Smooth muscle cell (in vitro differentiated cells): ENCODE data around the gene DIAPH1. TPM values are rescaled to one million over a fixed set of nuclear protein-coding genes. Genes with fewer than 3 reads are reported as not detected.
A peak's percentile ranks its signal among the peaks of the same experiment; 100 is the strongest.

Experiments
- DNase-seq: peaks from one replicate; lab custom pipeline; 2025; ENCODE audit not compliant: unreplicated experiment; lab: John Stamatoyannopoulos, UW
- H2AFZ ChIP-seq: fragments of 200-600 bp; sonication (generic); 2 replicates; pipeline ENCODE4 v1.6.0; 2016; ENCODE audit warnings: antibody characterized with exemption, low read depth, mild to moderate bottlenecking
- H3F3A ChIP-seq: fragments of 200-600 bp; sonication (generic); 2 replicates; pipeline ENCODE4 v1.6.0; 2017; ENCODE audit warnings: antibody characterized with exemption, low read depth
- H3K27ac ChIP-seq: fragments of 200-600 bp; sonication (generic); 2 replicates; pipeline ENCODE4 v1.5.1; 2016; ENCODE audit warnings: low read depth, mild to moderate bottlenecking
- H3K27me3 ChIP-seq: fragments of 200-600 bp; sonication (generic); 2 replicates; pipeline ENCODE4 v1.6.1; 2016; ENCODE audit warnings: low read depth, mild to moderate bottlenecking
- H3K36me3 ChIP-seq: fragments of 200-600 bp; sonication (generic); 2 replicates; pipeline ENCODE4 v1.5.1; 2016; ENCODE audit warnings: low read depth
- H3K4me1 ChIP-seq: fragments of 200-600 bp; sonication (generic); 2 replicates; pipeline ENCODE4 v1.5.1; 2016; ENCODE audit warnings: low read depth
- H3K4me2 ChIP-seq: fragments of 200-600 bp; sonication (generic); 2 replicates; pipeline ENCODE4 v1.6.0; 2016; ENCODE audit warnings: mild to moderate bottlenecking
- H3K4me3 ChIP-seq: fragments of 200-600 bp; sonication (generic); 2 replicates; pipeline ENCODE4 v1.5.1; 2016; ENCODE audit warnings: mild to moderate bottlenecking
- H3K79me2 ChIP-seq: fragments of 200-600 bp; sonication (generic); 2 replicates; pipeline ENCODE4 v1.6.0; 2016; ENCODE audit warnings: low read depth, mild to moderate bottlenecking
- H3K9ac ChIP-seq: fragments of 200-600 bp; sonication (generic); 2 replicates; pipeline ENCODE4 v1.6.0; 2016; ENCODE audit warnings: low read depth
- H3K9me3 ChIP-seq: fragments of 200-600 bp; sonication (generic); replicated peaks from 2 replicates; pipeline ENCODE4 v1.5.1; 2016; ENCODE audit warnings: low read depth
- H4K20me1 ChIP-seq: fragments of 200-600 bp; sonication (generic); 2 replicates; pipeline ENCODE4 v1.6.0; 2016; ENCODE audit warnings: low read depth
- WGBS: methylation state at CpG from one replicate; pipeline ENCODE4 v1.1.7; 2016; ENCODE audit warnings: low lambda C conversion rate; 5-methylcytosine and 5-hydroxymethylcytosine counted together
- polyA plus RNA-seq: library from polyadenylated mRNA; unstranded; fragments of >200 nt; fragmentation: Nextera tagmentation; extraction: Ambion mirVana; gene quantifications from 2 replicates; pipeline ENCODE4 v1.2.1, GENCODE V29; 2016
- total RNA-seq: library from RNA; depleted of rRNA; stranded (reverse); fragments of >200 nt; gene quantifications from 2 replicates; pipeline ENCODE4 v1.2.3, GENCODE V29; 2014
- TF ChIP-seq, protein P1 (sequence below): fragments of 200-600 bp; sonication (generic); IDR thresholded peaks from 2 replicates; pipeline ENCODE4 v1.5.1; 2017; ENCODE audit warnings: borderline replicate concordance, mild to moderate bottlenecking, antibody characterized with exemption; ENCODE audit not compliant: insufficient read depth, poor library complexity, severe bottlenecking

DIAPH1 gene
- total and polyA plus RNA-seq, 2 experiments from 2014 or later, result 15.4 to 26.7 TPM

- no peak overlapping the region for H3K27ac ChIP-seq
Observed at GRCh38 chr5:141490771-141491170, 128.0 kb downstream of the DIAPH1 start.

DNA sequence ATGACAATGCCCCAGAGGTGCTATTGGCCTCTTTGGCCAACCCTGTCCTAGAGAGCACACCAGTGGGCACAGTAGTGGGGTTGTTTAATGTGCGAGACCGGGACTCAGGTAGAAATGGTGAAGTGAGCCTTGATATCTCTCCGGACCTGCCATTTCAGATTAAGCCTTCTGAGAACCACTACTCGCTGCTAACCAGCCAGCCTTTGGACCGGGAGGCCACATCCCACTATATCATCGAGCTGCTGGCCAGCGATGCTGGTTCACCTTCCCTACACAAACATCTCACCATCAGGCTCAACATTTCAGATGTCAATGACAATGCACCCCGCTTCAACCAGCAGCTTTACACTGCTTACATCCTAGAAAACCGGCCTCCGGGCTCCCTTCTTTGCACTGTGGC, 128.5 kb downstream of the DIAPH1 start:
- Histone ChIP-seq H4K20me1 (peaks cover 80% of the 10 kb centered on the region), H3F3A (peaks cover 45% of the 10 kb centered on the region), H3K79me2 (peaks cover 45% of the 10 kb centered on the region), H3K36me3 (no peaks in the 10 kb centered on the region), H3K27me3 (no peaks in the 10 kb centered on the region), H3K27ac (peak overlapping the region; percentile 81), H3K4me1 (peaks cover 15% of the 10 kb centered on the region), H3K9me3 (no peaks in the 10 kb centered on the region), H3K4me3 (no peak overlapping the region), H3K9ac (no peak overlapping the region), H3K4me2 (peak overlapping the region; percentile 82), H2AFZ (no peak overlapping the region)
- 97% methylated on average over 10 of the region's 10 CpGs for WGBS
- no peak for DNase-seq
- TF ChIP-seq, protein P1, sequence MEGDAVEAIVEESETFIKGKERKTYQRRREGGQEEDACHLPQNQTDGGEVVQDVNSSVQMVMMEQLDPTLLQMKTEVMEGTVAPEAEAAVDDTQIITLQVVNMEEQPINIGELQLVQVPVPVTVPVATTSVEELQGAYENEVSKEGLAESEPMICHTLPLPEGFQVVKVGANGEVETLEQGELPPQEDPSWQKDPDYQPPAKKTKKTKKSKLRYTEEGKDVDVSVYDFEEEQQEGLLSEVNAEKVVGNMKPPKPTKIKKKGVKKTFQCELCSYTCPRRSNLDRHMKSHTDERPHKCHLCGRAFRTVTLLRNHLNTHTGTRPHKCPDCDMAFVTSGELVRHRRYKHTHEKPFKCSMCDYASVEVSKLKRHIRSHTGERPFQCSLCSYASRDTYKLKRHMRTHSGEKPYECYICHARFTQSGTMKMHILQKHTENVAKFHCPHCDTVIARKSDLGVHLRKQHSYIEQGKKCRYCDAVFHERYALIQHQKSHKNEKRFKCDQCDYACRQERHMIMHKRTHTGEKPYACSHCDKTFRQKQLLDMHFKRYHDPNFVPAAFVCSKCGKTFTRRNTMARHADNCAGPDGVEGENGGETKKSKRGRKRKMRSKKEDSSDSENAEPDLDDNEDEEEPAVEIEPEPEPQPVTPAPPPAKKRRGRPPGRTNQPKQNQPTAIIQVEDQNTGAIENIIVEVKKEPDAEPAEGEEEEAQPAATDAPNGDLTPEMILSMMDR, result no peak

More at GRCh38 chr5:141490771-141491170, 128.0 kb downstream of the DIAPH1 start:
- Histone ChIP-seq H3K36me3 (no peaks in the 10 kb centered on the region), H4K20me1 (peaks cover 75% of the 10 kb centered on the region), H3K4me3 (no peak overlapping the region), H3K4me1 (peaks cover 20% of the 10 kb centered on the region), H3K79me2 (peaks cover 42% of the 10 kb centered on the region), H3F3A (peaks cover 45% of the 10 kb centered on the region), H2AFZ (no peak overlapping the region), H3K9ac (no peak overlapping the region), H3K4me2 (no peak overlapping the region), H3K9me3 (no peaks in the 10 kb centered on the region), H3K27me3 (no peaks in the 10 kb centered on the region)
- 97% methylated on average over 13 of the region's 13 CpGs for WGBS
- TF ChIP-seq, protein P1, result no peak
- no peak for DNase-seq

GRCh38 chr5:141489841-141490240, 129.0 kb downstream of the DIAPH1 start:
- peaks cover 84% of the 10 kb centered on the region for H4K20me1 ChIP-seq
- no peaks in the 10 kb centered on the region for H3K36me3 ChIP-seq
- 97% methylated on average over 10 of the region's 10 CpGs for WGBS
- peaks cover 45% of the 10 kb centered on the region for H3F3A ChIP-seq
- no peak overlapping the region for H3K9ac ChIP-seq
- peaks cover 11% of the 10 kb centered on the region for H3K4me1 ChIP-seq
- peak overlapping the region; percentile 81 for H3K27ac ChIP-seq
- H3K79me2 ChIP-seq, result peaks cover 49% of the 10 kb centered on the region
- no peak overlapping the region for H2AFZ ChIP-seq
- no peaks in the 10 kb centered on the region for H3K27me3 ChIP-seq
- TF ChIP-seq, protein P1, result no peak
- H3K4me2 ChIP-seq, result peak overlapping the region; percentile 82
- H3K4me3 ChIP-seq, result no peak overlapping the region
- no peak for DNase-seq
- no peaks in the 10 kb centered on the region for H3K9me3 ChIP-seq
